Measurements from ENCODE around the gene HDAC4. TPM values are rescaled to one million over a fixed set of nuclear protein-coding genes. Genes with fewer than 3 reads are reported as not detected.

Gene HDAC4
- polyA plus RNA-seq, 1 donor (not counting 4 experiments of a cell fraction or from before 2014, with no cell fraction given) = 2.9 TPM

- no peaks in the 10 kb centered on the region for H3K9me1 ChIP-seq (ENCODE audit: control insufficient read depth, extremely low read depth, insufficient read depth, low read length)
- H3K79me2 ChIP-seq (ENCODE audit: control insufficient read depth, insufficient read depth, low read length) = no peaks in the 10 kb centered on the region
- FAIRE-seq (no peak), DNase-seq (ENCODE audit: low read depth, low spot score) (no peak)
- no peak overlapping the region for H2AFZ ChIP-seq (ENCODE audit: control insufficient read depth, low read length)
- H3K9ac ChIP-seq (ENCODE audit: control insufficient read depth, extremely low read depth, insufficient read depth, low read length) = no peak overlapping the region
- no peaks in the 10 kb centered on the region for H3K4me1 ChIP-seq (ENCODE audit: control insufficient read depth, extremely low read depth, insufficient read depth, low read length)
- no peaks in the 10 kb centered on the region for H3K27me3 ChIP-seq (ENCODE audit: control insufficient read depth, extremely low read depth, insufficient read depth, low read length)
- no peak overlapping the region for H3K4me3 ChIP-seq (ENCODE audit: control insufficient read depth in 2 of 3, extremely low read depth in 1 of 3, insufficient read depth in 2 of 3, low read depth in 1 of 3, low read length in 3 of 3)
- no peaks in the 10 kb centered on the region for H4K20me1 ChIP-seq (ENCODE audit: control insufficient read depth, extremely low read depth, insufficient read depth, low read length)
- dilution Hi-C loops (cut with MboI; ENCODE audit: extremely low pct_ligation_motif_present, low sequenced_read_pairs) = no loop called here
- TF ChIP-seq EZH2 (IDR thresholded peaks at IDR 0.05; ENCODE audit: low read length) (no peak), CTCF (optimal IDR thresholded peaks at IDR 0.05 in 1 of 3, IDR thresholded peaks at IDR 0.05 in 1 of 3, conservative IDR thresholded peaks at IDR 0.05 in 1 of 3; ENCODE audit: extremely low read depth in 1 of 3, insufficient read depth in 2 of 3, low read length in 3 of 3) (no peak)
- no peak overlapping the region for H3K27ac ChIP-seq (ENCODE audit: control insufficient read depth, insufficient read depth, low read length)
- peaks cover 0 to 2% of the 10 kb centered on the region in 2 experiments for H3K36me3 ChIP-seq (ENCODE audit: control insufficient read depth in 2 of 2, extremely low read depth in 1 of 2, insufficient read depth in 2 of 2, low read length in 2 of 2)
- H3K9me3 ChIP-seq (ENCODE audit: control insufficient read depth, low read depth, low read length) = no peaks in the 10 kb centered on the region
- no peak overlapping the region for H3K4me2 ChIP-seq (ENCODE audit: control insufficient read depth, extremely low read depth, insufficient read depth, low read depth, low read length)
Observed at GRCh38 chr2:239300871-239301735, 99.7 kb downstream of the HDAC4 start.

GRCh38 chr2:239300242-239300641 lies 100.6 kb downstream of the HDAC4 start:
- no peak for FAIRE-seq
- TF ChIP-seq CTCF (optimal IDR thresholded peaks at IDR 0.05 in 1 of 3, IDR thresholded peaks at IDR 0.05 in 1 of 3, conservative IDR thresholded peaks at IDR 0.05 in 1 of 3; ENCODE audit: extremely low read depth in 1 of 3, insufficient read depth in 2 of 3, low read length in 3 of 3) (no peak), EZH2 (IDR thresholded peaks at IDR 0.05; ENCODE audit: low read length) (no peak)
- no peak overlapping the region for H3K4me2 ChIP-seq (ENCODE audit: control insufficient read depth, extremely low read depth, insufficient read depth, low read depth, low read length)
- no peak overlapping the region for H2AFZ ChIP-seq (ENCODE audit: control insufficient read depth, low read length)
- H4K20me1 ChIP-seq (ENCODE audit: control insufficient read depth, extremely low read depth, insufficient read depth, low read length) = no peaks in the 10 kb centered on the region
- no peaks in the 10 kb centered on the region for H3K4me1 ChIP-seq (ENCODE audit: control insufficient read depth, extremely low read depth, insufficient read depth, low read length)
- H3K27ac ChIP-seq (ENCODE audit: control insufficient read depth, insufficient read depth, low read length) = no peak overlapping the region
- H3K9ac ChIP-seq (ENCODE audit: control insufficient read depth, extremely low read depth, insufficient read depth, low read length) = no peak overlapping the region
- H3K27me3 ChIP-seq (ENCODE audit: control insufficient read depth, extremely low read depth, insufficient read depth, low read length) = no peaks in the 10 kb centered on the region
- H3K9me1 ChIP-seq (ENCODE audit: control insufficient read depth, extremely low read depth, insufficient read depth, low read length) = no peaks in the 10 kb centered on the region
- no peak for DNase-seq (ENCODE audit: low read depth, low spot score)
- dilution Hi-C loops (cut with MboI; ENCODE audit: extremely low pct_ligation_motif_present, low sequenced_read_pairs) = no loop called here
- no peaks in the 10 kb centered on the region for H3K9me3 ChIP-seq (ENCODE audit: control insufficient read depth, low read depth, low read length)
- H3K79me2 ChIP-seq (ENCODE audit: control insufficient read depth, insufficient read depth, low read length) = no peaks in the 10 kb centered on the region
- H3K4me3 ChIP-seq (ENCODE audit: control insufficient read depth in 2 of 3, extremely low read depth in 1 of 3, insufficient read depth in 2 of 3, low read depth in 1 of 3, low read length in 3 of 3) = no peak overlapping the region
- no peaks in the 10 kb centered on the region for H3K36me3 ChIP-seq (ENCODE audit: control insufficient read depth in 2 of 2, extremely low read depth in 1 of 2, insufficient read depth in 2 of 2, low read length in 2 of 2)
